IPS-NIHi11 (cell line): ENCODE measurements around the gene RAVER1.

Source experiments
- DNase-seq: peaks from one replicate; pipeline ENCODE4 v3.0.0; 2012; ENCODE audit warnings: mixed read lengths, low spot score

Gene RAVER1

GRCh38 chr19:10317857-10318462 is 15.4 kb downstream of the RAVER1 start:
- DNase-seq = no peak

GRCh38 chr19:10317045-10317856 is 16.1 kb downstream of the RAVER1 start:
- no peak for DNase-seq

GRCh38 chr19:10316229-10317044 is 16.9 kb downstream of the RAVER1 start:
- DNase-seq = no peak

- DNase-seq = peak; percentile 95
Measured at GRCh38 chr19:10315335-10316214, 17.8 kb downstream of the RAVER1 start, which contains the start of gene FDX2. Gene FDX2, minus strand, starts transcription at chr19:10316015. Its CDS starts 19 bp downstream, at chr19:10315996.

DNA sequence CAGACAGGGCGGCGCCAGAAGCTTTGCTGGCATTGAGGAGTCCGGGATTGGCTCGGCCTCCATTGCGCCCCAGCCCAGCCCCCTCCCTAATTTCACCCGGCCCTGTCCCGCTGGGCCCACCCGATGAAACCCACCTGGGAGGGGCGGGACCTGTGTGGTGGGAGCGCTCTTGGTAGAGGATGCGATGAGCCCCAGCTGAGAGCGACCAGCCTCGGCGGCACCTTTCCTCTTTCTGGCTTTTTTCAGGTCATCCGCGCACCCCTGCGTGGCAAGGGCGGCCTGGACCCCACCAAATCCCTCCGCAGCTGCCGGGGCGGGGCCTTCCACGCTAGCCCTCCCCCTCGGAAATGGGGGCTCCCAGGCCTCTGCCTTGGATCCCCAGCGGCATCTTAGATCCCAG is 23.9 kb downstream of the RAVER1 start, which contains the start of gene ZGLP1:
TSS of gene ZGLP1 (minus strand) at position 393 of the 400 bp plus-strand sequence.
- DNase-seq = no peak

GRCh38 chr19:10306327-10306726 is 27.0 kb downstream of the RAVER1 start:
- DNase-seq = no peak

- DNase-seq = no peak
Measured at GRCh38 chr19:10305139-10305806, 28.1 kb downstream of the RAVER1 start.

DNA sequence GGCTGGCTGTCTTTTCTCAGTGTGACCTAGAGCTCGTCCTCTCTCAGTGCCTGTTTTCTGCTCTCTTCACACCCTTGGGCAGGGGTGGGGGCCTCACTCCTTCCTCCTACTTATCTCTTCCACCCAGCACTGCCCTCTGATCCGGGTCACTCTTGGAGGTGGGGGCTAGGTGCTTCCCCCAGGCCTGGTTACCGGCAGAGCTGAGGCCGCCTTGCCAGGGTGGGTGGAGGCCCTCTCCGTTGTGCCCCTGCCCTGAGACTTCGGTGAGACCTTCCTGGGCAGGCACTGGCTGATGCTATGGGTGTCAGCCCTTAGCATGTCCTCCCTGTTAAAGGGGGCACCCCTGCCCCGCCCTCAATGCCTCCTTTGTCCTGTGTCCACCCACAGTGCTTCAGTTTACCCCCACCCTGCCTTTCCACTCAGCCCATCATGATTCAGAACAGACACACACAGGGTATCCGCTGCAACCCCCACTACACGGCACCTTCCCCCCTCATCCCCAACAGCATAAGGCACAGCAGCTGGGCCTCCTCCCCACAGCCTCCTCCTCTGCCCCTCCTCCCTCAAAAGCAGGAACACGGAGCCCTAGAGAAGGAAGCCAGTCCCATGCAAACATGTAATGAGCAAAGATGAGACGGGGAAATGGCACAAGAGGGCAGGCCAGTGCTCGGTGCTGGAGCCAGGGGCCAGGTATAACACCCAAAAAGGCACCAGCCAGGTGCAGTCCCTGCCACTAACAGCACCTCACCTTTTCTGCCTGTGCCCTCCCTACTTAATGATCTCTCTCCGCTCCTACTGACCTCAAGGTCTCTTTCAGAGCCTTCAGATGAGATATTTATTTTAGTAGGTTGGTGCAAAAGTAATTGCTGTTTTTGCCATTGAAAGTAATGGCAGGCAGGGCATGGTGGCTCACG is 33.5 kb downstream of the RAVER1 start:
- DNase-seq = no peak

GRCh38 chr19:10295847-10296591 is 37.3 kb downstream of the RAVER1 start:
- DNase-seq = peak; percentile 68

- peak; percentile 67 for DNase-seq
Measured at GRCh38 chr19:10295305-10295846, 38.0 kb downstream of the RAVER1 start.

DNA sequence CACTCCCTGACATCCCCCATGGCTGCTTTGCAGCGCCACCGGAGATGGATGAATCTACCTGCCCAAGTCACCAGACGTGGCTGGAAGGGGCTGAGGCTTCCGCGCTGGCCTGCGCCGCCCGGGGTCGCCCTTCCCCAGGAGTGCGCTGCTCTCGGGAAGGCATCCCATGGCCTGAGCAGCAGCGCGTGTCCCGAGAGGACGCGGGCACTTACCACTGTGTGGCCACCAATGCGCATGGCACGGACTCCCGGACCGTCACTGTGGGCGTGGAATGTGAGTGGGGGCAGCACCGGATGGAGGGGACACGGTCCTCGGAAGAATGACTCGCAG is 39.0 kb downstream of the RAVER1 start:
- DNase-seq = no peak

GRCh38 chr19:10293637-10294367 is 39.5 kb downstream of the RAVER1 start:
- DNase-seq = no peak

GRCh38 chr19:10292789-10293636 is 40.3 kb downstream of the RAVER1 start:
- no peak for DNase-seq

DNA sequence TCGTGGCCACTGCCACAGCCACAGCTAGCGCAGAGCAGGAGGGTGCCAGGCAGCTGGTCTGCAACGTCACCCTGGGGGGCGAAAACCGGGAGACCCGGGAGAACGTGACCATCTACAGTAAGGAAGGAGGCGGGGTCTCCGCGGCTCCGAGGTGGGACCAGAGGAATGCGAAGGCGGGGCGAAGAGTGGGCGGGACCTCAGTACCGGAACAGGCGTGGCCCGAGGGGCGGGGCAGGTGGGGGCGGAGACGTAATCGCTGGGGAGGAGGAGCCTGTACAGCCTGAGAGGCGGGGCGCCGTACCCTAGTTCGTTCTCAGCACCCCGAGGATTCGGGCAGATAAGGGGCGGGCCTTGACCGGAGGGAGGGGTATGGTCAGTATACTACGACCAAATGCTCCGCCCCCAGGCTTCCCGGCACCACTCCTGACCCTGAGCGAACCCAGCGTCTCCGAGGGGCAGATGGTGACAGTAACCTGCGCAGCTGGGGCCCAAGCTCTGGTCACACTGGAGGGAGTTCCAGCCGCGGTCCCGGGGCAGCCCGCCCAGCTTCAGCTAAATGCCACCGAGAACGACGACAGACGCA is 41.0 kb downstream of the RAVER1 start:
- DNase-seq = peak; percentile 88

- no peak for DNase-seq
Measured at GRCh38 chr19:10291554-10292205, 41.6 kb downstream of the RAVER1 start.

GRCh38 chr19:10290876-10291553 is 42.3 kb downstream of the RAVER1 start:
- DNase-seq = peak; percentile 55
